Activated T-helper 1 cell treated with anti-CD3 and anti-CD28 coated beads, Interleukin-12 subunit alpha, Interleukin-12 subunit beta, Interleukin-2, Interleukin-4 antibody, amounts not matched to agents 30 ng/mL and 10 ng/mL and 1 ng/mL, durations not matched to agents 14 hours and 24 hours and 36 hours (primary cell): ENCODE measurements around the gene ZBTB20. TPM values are rescaled to one million over a fixed set of nuclear protein-coding genes. Genes with fewer than 3 reads are reported as not detected.

Experiments used
- DNase-seq: peaks from one replicate; pipeline ENCODE4 v3.0.0; 2021; ENCODE audit warnings: low spot score
- H3K27ac Mint-ChIP-seq: one replicate; pipeline ENCODE4 v1.8.0; 2021; ENCODE audit warnings: mild to moderate bottlenecking, mixed read lengths
- H3K27me3 Mint-ChIP-seq: one replicate; pipeline ENCODE4 v1.8.0; 2022; ENCODE audit warnings: mild to moderate bottlenecking, moderate library complexity, mixed read lengths; ENCODE audit not compliant: insufficient read depth
- H3K36me3 Mint-ChIP-seq: one replicate; pipeline ENCODE4 v1.8.0; 2021; ENCODE audit warnings: low read depth, mixed read lengths
- H3K4me1 Mint-ChIP-seq: one replicate; pipeline ENCODE4 v1.8.0; 2021; ENCODE audit warnings: low read depth, mixed read lengths
- H3K4me3 Mint-ChIP-seq: one replicate; pipeline ENCODE4 v1.8.0; 2021; ENCODE audit warnings: mild to moderate bottlenecking, moderate library complexity, mixed read lengths
- H3K9me3 Mint-ChIP-seq: one replicate; pipeline ENCODE4 v1.8.0; 2021; ENCODE audit warnings: mixed read lengths
- intact Hi-C: fragments of 100-400 bp; cut with micrococcal nuclease; formaldehyde crosslinking; loops from one replicate; pipeline ENCODE4 v1.15.1; 2024
- total RNA-seq: library from RNA; stranded (reverse); gene quantifications from 2 replicates; pipeline ENCODE4 v1.2.3, GENCODE V29; 2022

The ZBTB20 gene
- total RNA-seq, 1 donor from 2014 or later = 4.1 TPM

- intact Hi-C loops = no loop called here
- Mint-ChIP-seq H3K9me3 (no peaks in the 10 kb centered on the region), H3K27ac (no peak overlapping the region), H3K27me3 (peaks cover 17% of the 10 kb centered on the region), H3K4me1 (peaks cover 14% of the 10 kb centered on the region), H3K36me3 (no peaks in the 10 kb centered on the region), H3K4me3 (no peak overlapping the region)
- DNase-seq = no peak
Observed at GRCh38 chr3:114499976-114500375, 647.1 kb downstream of the ZBTB20 start.

DNA sequence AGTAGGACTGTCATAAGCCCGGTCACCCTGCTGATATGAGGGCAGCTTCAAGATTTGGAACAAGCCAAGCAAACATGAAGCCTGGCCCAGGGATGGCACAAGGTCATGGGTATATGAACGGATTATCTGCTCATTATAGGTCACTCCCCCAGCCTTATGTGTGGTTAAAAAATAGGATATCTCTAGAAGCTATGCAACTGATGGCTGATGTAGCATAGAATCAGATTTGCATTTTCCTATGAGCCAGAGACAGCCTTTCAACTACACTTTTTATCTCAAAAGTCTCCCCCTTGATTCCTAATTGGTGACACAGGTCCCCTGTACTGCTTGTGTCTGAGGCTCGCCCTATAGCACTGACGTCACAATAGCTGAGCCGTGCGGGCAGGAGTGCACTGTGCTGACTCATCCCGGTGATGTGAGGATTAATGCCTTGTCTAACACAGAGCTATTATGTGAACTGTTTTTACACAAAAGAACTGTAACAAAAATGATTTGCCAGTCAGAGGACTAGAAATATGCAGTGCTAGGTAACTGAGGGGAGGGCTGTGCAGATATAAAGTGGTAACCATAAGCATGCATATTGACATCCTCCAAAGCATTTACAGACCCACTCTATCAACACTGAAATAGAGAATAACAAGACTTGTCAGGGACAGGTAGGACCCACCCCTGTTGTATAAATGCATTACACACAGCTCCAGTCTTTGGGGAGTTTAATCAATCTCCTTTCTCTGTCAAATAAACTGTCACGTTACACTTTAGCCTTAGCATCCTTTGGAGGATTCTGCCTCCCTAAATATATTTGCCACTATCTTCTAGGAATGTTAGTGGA is 648.3 kb downstream of the ZBTB20 start:
- DNase-seq = no peak
- Mint-ChIP-seq H3K4me3 (no peak overlapping the region), H3K27ac (no peak overlapping the region), H3K36me3 (no peaks in the 10 kb centered on the region), H3K27me3 (peaks cover 14% of the 10 kb centered on the region), H3K9me3 (no peaks in the 10 kb centered on the region), H3K4me1 (peaks cover 14% of the 10 kb centered on the region)
- intact Hi-C loops = no loop called here

GRCh38 chr3:114496874-114497273 is 650.2 kb downstream of the ZBTB20 start:
- intact Hi-C loops = no loop called here
- H3K9me3 Mint-ChIP-seq = no peaks in the 10 kb centered on the region
- H3K27me3 Mint-ChIP-seq = peaks cover 12% of the 10 kb centered on the region
- H3K4me3 Mint-ChIP-seq = no peak overlapping the region
- H3K4me1 Mint-ChIP-seq = peaks cover 10% of the 10 kb centered on the region
- DNase-seq = no peak
- no peak overlapping the region for H3K27ac Mint-ChIP-seq
- H3K36me3 Mint-ChIP-seq = no peaks in the 10 kb centered on the region

DNA sequence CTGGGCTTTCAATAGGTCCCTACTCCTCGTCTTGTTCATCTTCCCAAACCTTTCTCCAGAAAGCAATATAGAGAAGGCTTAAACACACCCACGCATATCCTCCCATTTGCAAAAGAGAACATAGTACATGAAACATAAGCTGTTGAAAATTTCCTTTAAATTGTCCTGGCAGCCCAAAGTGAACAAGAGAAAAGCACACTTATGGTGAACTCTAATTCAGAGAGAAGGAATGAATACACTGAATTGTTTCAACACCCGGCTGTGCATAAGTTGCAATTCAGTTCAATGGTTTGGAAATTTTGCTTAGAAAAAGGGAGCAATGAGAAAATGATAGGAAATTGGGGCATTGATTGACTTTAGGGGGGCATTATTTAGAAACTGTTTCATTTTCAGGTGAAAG is 650.6 kb downstream of the ZBTB20 start:
- H3K4me1 Mint-ChIP-seq = peaks cover 9% of the 10 kb centered on the region
- H3K36me3 Mint-ChIP-seq = no peaks in the 10 kb centered on the region
- no peak overlapping the region for H3K4me3 Mint-ChIP-seq
- no peaks in the 10 kb centered on the region for H3K9me3 Mint-ChIP-seq
- no peak overlapping the region for H3K27ac Mint-ChIP-seq
- intact Hi-C loops = no loop called here
- DNase-seq = no peak
- peaks cover 12% of the 10 kb centered on the region for H3K27me3 Mint-ChIP-seq

DNA sequence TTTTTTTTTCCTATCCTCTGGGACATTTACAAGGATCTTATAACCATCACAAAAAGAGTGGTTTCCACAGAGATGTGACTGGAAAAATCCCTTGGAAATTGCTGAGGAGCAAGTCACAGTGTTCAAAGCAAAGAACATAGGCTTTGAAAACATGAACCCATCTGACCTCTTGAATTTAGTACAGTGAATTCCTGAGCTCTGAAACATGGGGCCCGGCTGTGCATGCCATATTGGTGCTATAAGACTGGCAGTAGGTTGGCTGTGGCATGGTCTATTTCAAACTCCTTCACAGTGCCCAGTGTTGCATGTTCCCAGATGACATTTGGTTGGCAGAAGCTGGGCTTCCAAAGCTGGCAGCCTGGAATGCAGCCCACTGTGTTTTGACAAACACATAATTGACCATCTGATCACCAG is 651.1 kb downstream of the ZBTB20 start:
- DNase-seq = no peak
- no peaks in the 10 kb centered on the region for H3K9me3 Mint-ChIP-seq
- H3K27ac Mint-ChIP-seq = no peak overlapping the region
- intact Hi-C loops = no loop called here
- H3K4me1 Mint-ChIP-seq = peaks cover 9% of the 10 kb centered on the region
- no peaks in the 10 kb centered on the region for H3K36me3 Mint-ChIP-seq
- peaks cover 12% of the 10 kb centered on the region for H3K27me3 Mint-ChIP-seq
- no peak overlapping the region for H3K4me3 Mint-ChIP-seq

GRCh38 chr3:114494498-114494897 is 652.6 kb downstream of the ZBTB20 start:
- H3K27ac Mint-ChIP-seq = no peak overlapping the region
- H3K4me1 Mint-ChIP-seq = no peaks in the 10 kb centered on the region

DNA sequence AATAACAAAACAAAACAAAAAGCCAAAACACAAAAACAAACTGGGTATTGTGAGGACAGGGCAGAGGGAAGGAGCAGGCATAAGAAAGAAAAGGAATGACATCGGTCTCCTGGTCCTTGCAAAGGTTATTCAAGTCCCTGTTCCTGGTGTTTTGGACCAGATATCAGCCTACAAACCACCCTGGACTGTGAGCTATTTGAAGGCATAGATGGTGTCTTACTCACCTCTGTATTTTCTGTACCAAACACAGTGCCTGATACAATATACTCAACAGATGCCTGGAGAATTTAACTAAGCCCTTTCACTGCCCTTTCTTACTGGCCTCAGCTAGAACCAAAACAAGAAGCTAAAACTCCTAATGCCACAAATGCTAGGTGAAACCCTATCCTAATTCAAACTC is 656.3 kb downstream of the ZBTB20 start:
- Mint-ChIP-seq H3K27me3 (no peaks in the 10 kb centered on the region), H3K9me3 (no peaks in the 10 kb centered on the region), H3K36me3 (no peaks in the 10 kb centered on the region), H3K4me1 (no peaks in the 10 kb centered on the region), H3K27ac (no peak overlapping the region), H3K4me3 (no peak overlapping the region)
- intact Hi-C loops = no loop called here
- DNase-seq = no peak

More at GRCh38 chr3:114494498-114494897, 652.6 kb downstream of the ZBTB20 start:
- Mint-ChIP-seq H3K9me3 (no peaks in the 10 kb centered on the region), H3K4me3 (no peak overlapping the region), H3K36me3 (no peaks in the 10 kb centered on the region), H3K27me3 (peaks cover 10% of the 10 kb centered on the region)
- no peak for DNase-seq
- intact Hi-C loops = no loop called here

- DNase-seq = no peak
- Mint-ChIP-seq H3K36me3 (no peaks in the 10 kb centered on the region), H3K27ac (no peak overlapping the region), H3K27me3 (no peaks in the 10 kb centered on the region), H3K9me3 (no peaks in the 10 kb centered on the region), H3K4me1 (no peaks in the 10 kb centered on the region), H3K4me3 (no peak overlapping the region)
- intact Hi-C loops = no loop called here
Observed at GRCh38 chr3:114487502-114487901, 659.6 kb downstream of the ZBTB20 start.

GRCh38 chr3:114484919-114485318 is 662.2 kb downstream of the ZBTB20 start:
- no peak for DNase-seq
- Mint-ChIP-seq H3K27me3 (no peaks in the 10 kb centered on the region), H3K36me3 (no peaks in the 10 kb centered on the region), H3K9me3 (no peaks in the 10 kb centered on the region), H3K27ac (no peak overlapping the region), H3K4me1 (peaks cover 10% of the 10 kb centered on the region), H3K4me3 (no peak overlapping the region)
- intact Hi-C loops = no loop called here

DNA sequence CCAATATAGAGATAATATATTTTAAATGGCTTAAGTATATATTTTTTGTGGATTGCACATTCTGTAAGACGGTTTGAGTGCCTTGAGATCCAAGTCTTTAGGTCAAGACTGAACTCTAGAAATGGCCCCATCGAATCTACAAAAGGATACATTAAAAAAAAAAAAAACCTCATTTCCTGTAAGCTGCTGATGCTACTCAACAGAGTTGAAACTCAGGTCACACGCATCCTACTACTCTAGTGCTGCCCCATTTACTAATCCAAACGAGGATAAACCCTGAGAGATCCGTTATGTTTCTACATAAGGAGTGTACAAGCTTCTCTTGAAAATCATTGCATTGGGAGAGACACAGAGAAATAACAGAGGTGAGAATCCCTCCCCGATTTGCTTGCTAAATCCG is 666.0 kb downstream of the ZBTB20 start:
- H3K27me3 Mint-ChIP-seq = no peaks in the 10 kb centered on the region
- H3K9me3 Mint-ChIP-seq = no peaks in the 10 kb centered on the region
- no peaks in the 10 kb centered on the region for H3K36me3 Mint-ChIP-seq
- no peak overlapping the region for H3K4me3 Mint-ChIP-seq
- DNase-seq = no peak
- H3K27ac Mint-ChIP-seq = no peak overlapping the region
- H3K4me1 Mint-ChIP-seq = peaks cover 10% of the 10 kb centered on the region
- intact Hi-C loops = no loop called here

- Mint-ChIP-seq H3K27me3 (no peaks in the 10 kb centered on the region), H3K36me3 (no peaks in the 10 kb centered on the region), H3K4me1 (peaks cover 10% of the 10 kb centered on the region), H3K4me3 (no peak overlapping the region), H3K27ac (no peak overlapping the region), H3K9me3 (no peaks in the 10 kb centered on the region)
- intact Hi-C loops = no loop called here
- no peak for DNase-seq
Observed at GRCh38 chr3:114480442-114480841, 666.6 kb downstream of the ZBTB20 start.

DNA sequence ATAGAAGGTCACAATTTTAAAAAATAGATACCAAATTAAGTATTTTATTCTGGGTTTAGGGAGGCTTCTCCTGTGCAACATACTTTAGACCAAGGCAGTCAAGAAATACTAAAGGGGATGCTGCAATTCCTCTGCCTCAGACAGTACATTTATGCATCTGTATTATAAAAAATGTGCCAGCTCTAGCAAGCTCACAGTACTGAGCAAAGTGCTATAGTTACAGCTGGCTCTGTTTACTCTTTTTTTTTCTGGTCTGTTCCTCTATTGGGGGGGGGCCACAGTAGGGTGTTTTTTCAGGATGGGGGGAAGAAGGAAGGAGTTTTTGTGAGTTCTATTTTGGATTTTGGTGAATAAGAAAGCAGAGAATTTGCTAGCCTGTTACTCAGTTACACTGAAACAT is 668.3 kb downstream of the ZBTB20 start:
- no peak overlapping the region for H3K4me3 Mint-ChIP-seq
- H3K9me3 Mint-ChIP-seq = no peaks in the 10 kb centered on the region
- intact Hi-C loops = no loop called here
- no peak overlapping the region for H3K27ac Mint-ChIP-seq
- no peaks in the 10 kb centered on the region for H3K27me3 Mint-ChIP-seq
- H3K4me1 Mint-ChIP-seq = peaks cover 10% of the 10 kb centered on the region
- no peaks in the 10 kb centered on the region for H3K36me3 Mint-ChIP-seq
- DNase-seq = no peak

- Mint-ChIP-seq H3K27me3 (no peaks in the 10 kb centered on the region), H3K4me1 (peaks cover 5% of the 10 kb centered on the region), H3K4me3 (no peak overlapping the region), H3K27ac (no peak overlapping the region), H3K36me3 (no peaks in the 10 kb centered on the region), H3K9me3 (no peaks in the 10 kb centered on the region)
- no peak for DNase-seq
- intact Hi-C loops = no loop called here
Observed at GRCh38 chr3:114476511-114476910, 670.6 kb downstream of the ZBTB20 start.

DNA sequence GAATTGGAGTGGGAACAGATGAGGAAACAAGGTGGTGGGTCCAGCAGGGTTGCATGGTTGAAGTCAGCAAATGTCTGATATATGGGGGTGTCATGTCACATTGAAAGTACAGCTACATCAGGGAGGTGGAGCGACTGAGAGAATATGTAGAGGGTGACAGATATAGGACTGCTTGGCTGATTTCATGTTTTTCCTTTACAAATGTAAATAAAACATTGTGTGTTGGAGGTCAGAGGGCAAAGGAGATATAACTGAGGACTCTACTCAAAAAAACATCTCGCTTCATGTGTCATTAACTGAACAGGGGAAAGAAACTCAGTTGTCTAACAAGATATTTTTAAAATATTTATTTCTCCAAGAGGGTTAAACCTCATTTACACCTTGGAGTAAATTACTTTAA is 675.6 kb downstream of the ZBTB20 start:
- H3K27me3 Mint-ChIP-seq = no peaks in the 10 kb centered on the region
- no peak overlapping the region for H3K27ac Mint-ChIP-seq
- no peaks in the 10 kb centered on the region for H3K9me3 Mint-ChIP-seq
- intact Hi-C loops = no loop called here
- no peaks in the 10 kb centered on the region for H3K4me1 Mint-ChIP-seq
- no peaks in the 10 kb centered on the region for H3K36me3 Mint-ChIP-seq
- DNase-seq = no peak
- H3K4me3 Mint-ChIP-seq = no peak overlapping the region
